HK-2 (cell line): Measurements from ENCODE around the gene ABCG4.
A peak's percentile ranks its signal among the peaks of the same experiment; 100 is the strongest.
"Not testable (repeated sequence)": the region's sequence is repeated elsewhere in the genome, so short reads cannot be mapped to it uniquely, and the experiment has no call there.

Source experiments
- DNase-seq: peaks from one replicate; pipeline ENCODE4 v3.0.0-alpha.2; 2018; ENCODE audit not compliant: unreplicated experiment

Gene ABCG4

DNA sequence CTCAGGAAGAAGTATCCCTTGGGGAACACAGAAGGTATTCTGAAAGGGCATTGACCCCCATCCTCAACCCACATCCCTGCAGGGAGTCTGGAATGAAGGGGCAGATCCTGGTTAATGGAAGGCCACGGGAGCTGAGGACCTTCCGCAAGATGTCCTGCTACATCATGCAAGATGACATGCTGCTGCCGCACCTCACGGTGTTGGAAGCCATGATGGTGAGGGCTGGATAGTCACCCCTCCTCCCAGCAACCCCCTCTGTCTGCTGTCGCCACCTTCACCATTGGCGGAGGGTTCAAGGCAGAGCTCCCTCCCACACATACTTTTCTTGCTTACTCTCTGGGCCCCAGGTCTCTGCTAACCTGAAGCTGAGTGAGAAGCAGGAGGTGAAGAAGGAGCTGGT is 5.3 kb downstream of the ABCG4 start:
- DNase-seq: no peak

DNA sequence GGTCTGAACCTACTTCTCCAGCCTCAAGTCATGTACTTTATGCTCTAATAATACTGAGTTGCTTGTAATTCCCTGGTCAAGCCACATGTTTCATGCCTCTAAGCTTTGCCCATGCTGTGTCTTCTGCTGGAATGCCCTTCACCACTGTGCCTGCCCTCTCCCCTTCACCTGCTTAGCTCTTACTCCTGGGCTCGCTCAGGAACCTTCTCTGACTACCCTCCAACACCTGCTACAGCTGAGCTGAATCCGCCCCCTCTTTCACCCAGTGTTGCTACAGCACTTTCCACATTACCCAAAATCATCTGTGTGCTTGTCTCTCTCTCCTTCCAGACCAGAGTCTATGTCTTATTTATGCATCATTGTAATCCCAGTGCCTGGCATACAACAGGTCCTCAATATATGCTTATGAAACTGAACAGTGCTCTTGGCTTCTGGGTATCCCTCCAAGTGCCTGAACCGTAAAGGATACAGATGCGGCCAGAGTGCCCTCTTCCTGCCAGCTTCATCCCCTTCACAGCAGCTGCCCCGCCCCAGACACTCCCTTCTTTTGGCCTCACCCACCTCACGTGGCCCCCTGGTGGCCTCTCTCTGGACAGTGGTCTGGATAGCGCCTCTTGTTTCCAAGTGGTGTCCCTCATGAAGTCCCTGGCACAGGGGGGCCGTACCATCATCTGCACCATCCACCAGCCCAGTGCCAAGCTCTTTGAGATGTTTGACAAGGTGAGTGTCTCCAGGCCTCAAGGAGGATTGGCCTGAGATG is 7.1 kb downstream of the ABCG4 start:
- DNase-seq: no peak

- no peak for DNase-seq
These were observed 7.6 kb downstream of the ABCG4 start for GRCh38 chr11:119156496-119156895.

GRCh38 chr11:119157063-119157462 is 8.2 kb downstream of the ABCG4 start:
- no peak for DNase-seq

DNA sequence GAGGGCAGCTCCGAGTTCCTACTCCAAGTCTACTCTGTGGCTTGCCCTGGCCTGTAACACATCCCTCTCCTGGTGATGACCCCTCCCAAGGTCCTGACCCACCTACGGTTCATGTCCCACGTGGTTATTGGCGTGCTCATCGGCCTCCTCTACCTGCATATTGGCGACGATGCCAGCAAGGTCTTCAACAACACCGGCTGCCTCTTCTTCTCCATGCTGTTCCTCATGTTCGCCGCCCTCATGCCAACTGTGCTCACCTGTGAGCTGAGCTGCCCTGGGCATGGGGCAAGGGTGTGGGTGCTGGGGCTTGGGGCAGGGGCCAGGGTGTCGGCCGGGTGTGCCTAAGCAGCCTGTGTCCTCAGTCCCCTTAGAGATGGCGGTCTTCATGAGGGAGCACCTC is 9.6 kb downstream of the ABCG4 start:
- no peak for DNase-seq

GRCh38 chr11:119160151-119160550 is 11.3 kb downstream of the ABCG4 start:
- no peak for DNase-seq

DNA sequence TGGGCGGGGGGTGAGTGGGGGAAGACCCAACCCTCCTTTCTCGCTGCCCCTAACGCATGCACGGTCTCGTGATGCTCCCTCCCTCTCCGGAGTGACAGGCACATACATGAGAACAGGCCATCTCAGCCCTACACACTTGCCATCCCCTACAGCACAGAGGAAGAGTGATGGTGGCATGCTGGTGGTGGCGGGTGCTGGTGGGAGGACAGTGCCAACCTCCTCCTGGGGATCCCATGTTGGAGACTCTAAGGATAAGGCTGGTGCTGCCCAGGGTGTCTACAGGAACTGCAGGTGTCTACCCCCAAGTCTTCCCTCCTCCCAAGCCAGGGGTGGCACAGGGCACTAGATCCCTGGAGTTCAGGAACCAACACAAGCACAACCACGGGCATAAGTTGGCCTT is 13.0 kb downstream of the ABCG4 start:
- no peak for DNase-seq

- peak; percentile 63 for DNase-seq
These were observed 17.7 kb downstream of the ABCG4 start for GRCh38 chr11:119166368-119167076.

- not testable (repeated sequence) for DNase-seq
These were observed 18.2 kb downstream of the ABCG4 start for GRCh38 chr11:119167077-119167458.

DNA sequence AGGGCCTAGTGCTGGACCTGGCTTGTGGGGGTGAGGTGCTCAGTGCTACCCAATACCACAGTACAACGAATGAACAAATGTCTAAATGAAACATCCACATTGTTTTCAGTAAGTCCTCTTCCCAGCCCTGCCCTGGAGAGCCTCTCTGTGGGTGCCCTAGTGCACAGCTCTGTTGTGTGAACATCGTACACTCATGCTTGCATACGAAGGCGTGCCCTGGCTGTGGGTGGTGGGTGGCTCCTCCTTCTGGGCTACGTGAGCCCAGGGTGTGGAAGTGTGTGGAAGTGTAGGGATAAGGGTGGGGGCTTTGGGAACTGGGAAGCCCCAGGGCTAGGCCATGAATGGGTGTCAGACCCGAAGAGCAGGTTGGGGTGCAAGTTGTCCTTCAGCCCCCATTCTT is 19.1 kb downstream of the ABCG4 start:
- DNase-seq: no peak

DNA sequence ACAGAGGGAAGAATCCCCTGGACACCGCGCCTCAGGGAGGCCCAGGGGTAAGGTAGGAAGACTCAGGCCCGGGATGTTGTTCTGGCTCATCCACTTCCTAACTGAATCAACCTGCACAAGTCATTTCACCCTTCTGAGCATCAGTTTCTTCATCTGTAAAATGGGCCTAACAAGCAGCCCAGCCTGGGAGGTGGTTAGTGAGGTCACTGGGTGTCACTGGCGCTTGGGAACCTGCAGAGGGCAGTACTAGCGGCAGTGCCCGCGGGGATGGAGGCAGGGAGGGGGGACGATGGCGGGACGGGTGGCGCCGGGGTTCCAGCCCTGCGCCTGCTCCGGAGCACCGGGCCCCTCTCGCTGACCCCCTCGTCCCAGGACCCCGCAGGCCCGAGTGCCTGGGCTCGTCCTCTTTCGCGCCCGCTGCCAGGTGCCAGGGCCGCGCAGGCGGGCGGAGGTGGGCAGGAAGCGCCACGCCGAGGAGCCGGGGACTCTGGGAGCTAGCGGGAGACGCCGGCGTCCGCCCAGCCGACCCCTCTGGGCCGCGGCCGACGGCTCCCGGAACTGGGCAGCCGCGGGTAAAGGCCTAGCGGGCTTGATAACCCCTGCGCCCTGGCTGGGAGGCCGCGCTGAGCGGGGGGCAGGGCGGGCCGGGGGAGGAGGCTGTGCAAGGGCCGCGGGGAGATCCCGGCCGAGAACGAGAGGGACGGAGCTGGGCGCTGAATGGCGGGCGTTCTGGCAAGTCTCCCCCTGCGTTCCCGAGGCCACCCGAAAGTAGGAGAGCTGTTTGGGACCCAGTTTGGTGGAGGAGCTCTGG is 19.8 kb downstream of the ABCG4 start, which contains the start of gene NLRX1:
TSS of gene NLRX1 (plus strand) at position 255 of the 811 bp plus-strand sequence. CDS start 2,679 bp downstream, outside the sequence.
- DNase-seq: peak; percentile 80

DNA sequence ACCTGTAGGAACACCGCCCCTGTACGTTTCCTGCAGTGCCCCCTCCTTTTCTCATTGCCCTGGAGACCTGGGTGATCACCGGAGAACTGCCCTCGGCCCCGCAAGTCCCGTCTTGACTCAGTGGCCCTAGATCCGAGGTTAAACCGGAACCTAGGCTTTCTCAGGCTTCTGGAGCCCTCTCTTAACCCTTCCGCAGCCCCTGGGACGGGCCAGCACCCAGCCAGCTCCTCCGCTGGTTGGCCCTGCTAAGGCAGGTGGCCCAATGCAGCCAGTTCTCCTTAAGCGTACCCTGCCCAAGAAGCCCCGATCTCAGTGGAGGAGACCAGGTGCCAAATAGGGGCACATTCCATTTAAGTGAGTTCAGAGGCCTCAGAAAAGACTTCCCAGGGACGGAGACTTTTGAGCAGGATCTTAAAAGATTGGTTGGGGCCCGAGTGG is 20.4 kb downstream of the ABCG4 start:
- no peak for DNase-seq

GRCh38 chr11:119172513-119172912 is 23.7 kb downstream of the ABCG4 start:
- no peak for DNase-seq

DNA sequence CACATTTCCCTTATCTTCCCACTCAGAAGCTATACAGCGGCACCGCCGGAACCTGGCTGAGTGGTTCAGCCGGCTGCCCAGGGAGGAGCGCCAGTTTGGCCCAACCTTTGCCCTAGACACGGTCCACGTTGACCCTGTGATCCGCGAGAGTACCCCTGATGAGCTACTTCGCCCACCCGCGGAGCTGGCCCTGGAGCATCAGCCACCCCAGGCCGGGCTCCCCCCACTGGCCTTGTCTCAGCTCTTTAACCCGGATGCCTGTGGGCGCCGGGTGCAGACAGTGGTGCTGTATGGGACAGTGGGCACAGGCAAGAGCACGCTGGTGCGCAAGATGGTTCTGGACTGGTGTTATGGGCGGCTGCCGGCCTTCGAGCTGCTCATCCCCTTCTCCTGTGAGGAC is 24.6 kb downstream of the ABCG4 start:
- DNase-seq: no peak

DNA sequence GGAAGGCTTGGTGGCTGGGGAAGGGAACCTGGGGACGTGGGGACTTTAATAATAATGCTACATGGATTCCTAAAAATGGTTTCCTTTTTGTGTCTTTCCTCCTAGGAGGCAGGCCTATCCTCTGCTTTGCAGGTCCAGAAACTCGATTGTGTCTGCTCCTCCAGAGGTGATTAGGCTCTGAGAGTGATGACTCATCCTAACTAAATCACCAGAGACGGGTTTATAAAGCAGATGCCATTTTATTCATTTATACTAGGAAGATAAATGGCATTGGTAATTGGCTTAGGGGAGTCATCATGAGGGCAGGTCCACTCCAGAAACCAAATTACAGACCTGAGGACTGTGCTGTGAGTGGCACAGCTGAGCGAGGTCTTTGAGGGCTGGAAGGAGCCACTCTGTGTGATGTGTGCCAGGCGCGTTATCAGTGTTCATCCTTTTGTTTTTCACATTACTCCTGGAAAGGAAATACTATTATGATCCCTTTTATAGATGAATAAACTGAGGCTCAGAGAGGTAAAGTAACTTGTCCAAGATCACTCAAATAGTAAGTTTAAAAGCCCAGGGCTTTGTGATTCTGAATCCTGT is 26.7 kb downstream of the ABCG4 start:
- no peak for DNase-seq

DNA sequence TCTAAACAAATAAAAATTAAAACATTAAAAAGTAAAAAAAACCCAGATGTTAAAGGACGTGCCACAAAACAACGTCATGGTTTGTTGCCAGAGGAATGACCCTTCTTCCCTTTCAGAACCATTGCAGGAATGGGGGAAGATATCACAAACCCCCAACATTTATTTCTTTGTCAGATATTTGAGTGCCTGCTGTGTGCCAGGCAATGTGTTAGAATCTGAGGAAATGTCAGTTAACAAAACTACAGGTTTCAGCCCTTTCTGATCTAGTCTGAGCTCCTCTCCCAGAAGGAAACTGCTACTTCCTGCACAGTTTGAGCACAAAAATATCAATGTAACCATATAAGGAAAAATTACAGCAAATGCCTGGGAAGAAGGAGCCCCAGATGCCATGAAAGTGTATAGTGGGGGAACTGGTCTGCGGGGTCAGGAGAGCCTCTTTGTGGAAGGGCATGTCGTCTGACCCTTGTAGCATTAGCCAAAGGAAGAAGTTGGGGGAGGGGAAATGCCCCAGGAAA is 29.4 kb downstream of the ABCG4 start:
- no peak for DNase-seq

GRCh38 chr11:119179342-119179741 is 30.5 kb downstream of the ABCG4 start:
- DNase-seq: no peak

DNA sequence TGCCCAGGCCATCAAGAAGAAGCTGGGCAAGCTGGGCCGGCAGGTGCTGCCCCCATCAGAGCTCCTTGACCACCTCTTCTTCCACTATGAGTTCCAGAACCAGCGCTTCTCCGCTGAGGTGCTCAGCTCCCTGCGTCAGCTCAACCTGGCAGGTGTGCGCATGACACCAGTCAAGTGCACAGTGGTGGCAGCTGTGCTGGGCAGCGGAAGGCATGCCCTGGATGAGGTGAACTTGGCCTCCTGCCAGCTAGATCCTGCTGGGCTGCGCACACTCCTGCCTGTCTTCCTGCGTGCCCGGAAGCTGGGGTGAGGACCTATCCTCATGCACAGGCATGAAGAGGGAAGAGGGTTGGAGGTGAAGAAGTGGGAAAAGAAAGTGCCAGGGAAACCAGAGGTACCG is 31.1 kb downstream of the ABCG4 start:
- no peak for DNase-seq

DNA sequence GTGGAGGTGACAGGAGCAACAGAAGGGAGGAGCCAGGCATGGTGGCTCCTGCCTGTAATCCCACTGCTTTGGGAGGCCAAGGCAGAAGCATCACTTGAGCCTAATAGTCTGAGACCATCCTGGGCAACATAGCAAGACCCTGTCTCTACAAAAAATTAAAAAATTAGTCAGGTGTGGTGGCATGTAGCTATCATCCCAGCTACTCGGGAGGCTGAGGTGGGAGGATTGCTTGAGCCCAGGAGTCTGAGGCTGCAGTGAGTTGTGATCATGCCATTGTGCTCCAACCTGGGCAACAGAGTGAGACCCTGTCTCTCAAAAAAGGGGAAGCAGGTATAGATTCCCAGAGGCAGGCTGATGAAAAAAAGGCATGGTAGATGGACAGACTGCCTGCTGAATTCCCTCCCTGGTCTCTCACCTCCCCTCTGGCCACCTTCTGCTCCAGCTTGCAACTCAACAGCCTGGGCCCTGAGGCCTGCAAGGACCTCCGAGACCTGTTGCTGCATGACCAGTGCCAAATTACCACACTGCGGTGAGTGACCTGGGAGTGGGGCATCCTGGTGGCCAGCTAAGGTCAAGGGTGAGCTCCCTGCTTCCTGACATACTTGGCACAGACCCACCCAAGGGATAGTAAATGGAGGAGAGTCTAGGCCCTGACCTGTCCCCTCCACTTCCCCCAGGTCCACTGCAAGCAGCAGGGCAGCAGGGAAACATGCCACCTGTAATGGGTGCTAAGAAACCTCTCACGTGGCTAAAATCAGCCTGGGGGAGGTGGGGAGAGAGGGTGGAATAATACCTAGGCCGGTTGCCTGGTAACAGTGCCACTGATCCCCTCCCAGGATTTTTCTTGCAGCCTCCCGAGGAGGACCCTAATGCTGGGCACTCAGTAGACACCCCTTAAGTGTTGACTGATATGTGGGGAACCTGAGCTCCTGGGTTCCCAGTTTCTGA is 32.2 kb downstream of the ABCG4 start:
- DNase-seq: no peak

- DNase-seq: no peak
These were observed 33.0 kb downstream of the ABCG4 start for GRCh38 chr11:119181677-119182412.
